Aorta (tissue), 5 donors: ENCODE results near the gene FCER1A. TPM values are rescaled to one million over a fixed set of nuclear protein-coding genes. Genes with fewer than 3 reads are reported as not detected.

Source experiments
- ATAC-seq: fragments of 200-7000 bp; cut with Tn5 transposase; one replicate; pipeline ENCODE4 v1.9.1; 2022; ENCODE audit warnings: moderate library complexity; ENCODE audit not compliant: low FRiP score
- DNase-seq, 2 donors: peaks; one replicate each; pipeline ENCODE4 v3.0.0-alpha.2; 2020
- H3K27ac ChIP-seq, 2 donors: one replicate each; pipeline ENCODE4 v1.5.1; 2013; ENCODE audit warnings: low read length in 2 of 2, mild to moderate bottlenecking in 2 of 2, moderate library complexity in 2 of 2, control low read depth in 1 of 2, inconsistent platforms in 1 of 2, low read depth in 1 of 2
- H3K27me3 ChIP-seq, 2 donors: one replicate each; pipeline ENCODE4 v1.6.1; 2013; ENCODE audit warnings: control low read depth in 1 of 2, low read length in 1 of 2, mild to moderate bottlenecking in 1 of 2, moderate library complexity in 1 of 2; ENCODE audit not compliant: insufficient read depth in 2 of 2, control insufficient read depth in 1 of 2
- H3K36me3 ChIP-seq, 2 donors: one replicate each; pipeline ENCODE4 v1.6.1; 2013; ENCODE audit warnings: control low read depth in 1 of 2, low read length in 1 of 2, mild to moderate bottlenecking in 1 of 2; ENCODE audit not compliant: insufficient read depth in 2 of 2, control insufficient read depth in 1 of 2
- H3K4me1 ChIP-seq, 2 donors: one replicate each; pipeline ENCODE4 v1.6.1; 2013; ENCODE audit warnings: low read length in 2 of 2, control low read depth in 1 of 2, mild to moderate bottlenecking in 1 of 2, moderate library complexity in 1 of 2; ENCODE audit not compliant: insufficient read depth in 2 of 2, control insufficient read depth in 1 of 2
- H3K4me3 ChIP-seq, 2 donors: one replicate each; pipeline ENCODE4 v1.5.1; 2013; ENCODE audit warnings: low read length in 2 of 2, control low read depth in 1 of 2, mild to moderate bottlenecking in 1 of 2
- H3K9me3 ChIP-seq: one replicate; pipeline ENCODE4 v1.6.1; 2013; ENCODE audit warnings: mild to moderate bottlenecking, low read length; ENCODE audit not compliant: control insufficient read depth
- WGBS, 2 donors: extraction: QIAGEN DNeasy Blood & Tissue Kit; methylation state at CpG; one replicate each; pipeline ENCODE4 v1.1.7; 2013; 5-methylcytosine and 5-hydroxymethylcytosine counted together
- intact Hi-C, 2 donors: fragments of 100-400 bp; cut with DNase I; formaldehyde crosslinking; loops; one replicate each; pipeline versions ENCODE4 v1.14.2 to v1.15.0; 2022
- polyA plus RNA-seq, 2 donors: library from polyadenylated mRNA; stranded (reverse); fragments of 200-250 nt; gene quantifications; one replicate each; pipeline ENCODE4 v1.2.3, GENCODE V29; 2013
- total RNA-seq, 2 donors: library from RNA; stranded (reverse); fragmentation: NEBNext Ultra II Directional; extraction: Animal tissue kit (Norgen Biotek cat#: 25700); gene quantifications; one replicate each; pipeline ENCODE4 v1.2.1, GENCODE V29; 2021
- donor health status: healthy with polysubstance abuse.
- donor health status: Bipolar disorder and iron deficiency.
- donor health status: DM: no; HTN: no; CAD: no.
- donor health status: DM: no; HTN: no; CAD: no.
- donor health status: DM: yes; HTN: yes; CAD: no.

Gene FCER1A
- total and polyA plus RNA-seq, 4 donors, result 0.88 to 3.9 (median 1.4) TPM

GRCh38 chr1:159291424-159291823, 10.7 kb upstream of the FCER1A start:
- Histone ChIP-seq H3K27ac (no peak overlapping the region), H3K4me1 (no peaks in the 10 kb centered on the region), H3K4me3 (no peak overlapping the region), H3K27me3 (peaks cover 0 to 2% of the 10 kb centered on the region in 2 donors), H3K36me3 (no peaks in the 10 kb centered on the region), H3K9me3 (no peaks in the 10 kb centered on the region)
- WGBS, 2 donors, result 83 to 93% methylated on average over 1 of the region's 1 CpG
- DNase-seq (no peak), ATAC-seq (no peak)
- intact Hi-C loops, result no loop called here

- H3K4me1 ChIP-seq, result no peaks in the 10 kb centered on the region
- no peaks in the 10 kb centered on the region for H3K27me3 ChIP-seq
- DNase-seq, result no peak
- no peak overlapping the region for H3K4me3 ChIP-seq
- H3K27ac ChIP-seq, result no peak overlapping the region
- H3K9me3 ChIP-seq, result no peaks in the 10 kb centered on the region
- intact Hi-C loops, result no loop called here
- H3K36me3 ChIP-seq, result no peaks in the 10 kb centered on the region
- ATAC-seq, result no peak
- 69 to 71% methylated on average over 9 of the region's 9 CpGs for WGBS, 2 donors
Measured at GRCh38 chr1:159296706-159297375, 5.3 kb upstream of the FCER1A start.

GRCh38 chr1:159300146-159300545, 2.0 kb upstream of the FCER1A start:
- no peak overlapping the region for H3K27ac ChIP-seq
- 69 to 72% methylated on average over 4 of the region's 4 CpGs for WGBS, 2 donors
- DNase-seq (no peak), ATAC-seq (no peak)
- no peak overlapping the region for H3K4me3 ChIP-seq
- intact Hi-C loops, result no loop called here
- H3K36me3 ChIP-seq, result no peaks in the 10 kb centered on the region
- no peaks in the 10 kb centered on the region for H3K27me3 ChIP-seq
- H3K4me1 ChIP-seq, result no peaks in the 10 kb centered on the region
- H3K9me3 ChIP-seq, result peaks cover 1% of the 10 kb centered on the region

DNA sequence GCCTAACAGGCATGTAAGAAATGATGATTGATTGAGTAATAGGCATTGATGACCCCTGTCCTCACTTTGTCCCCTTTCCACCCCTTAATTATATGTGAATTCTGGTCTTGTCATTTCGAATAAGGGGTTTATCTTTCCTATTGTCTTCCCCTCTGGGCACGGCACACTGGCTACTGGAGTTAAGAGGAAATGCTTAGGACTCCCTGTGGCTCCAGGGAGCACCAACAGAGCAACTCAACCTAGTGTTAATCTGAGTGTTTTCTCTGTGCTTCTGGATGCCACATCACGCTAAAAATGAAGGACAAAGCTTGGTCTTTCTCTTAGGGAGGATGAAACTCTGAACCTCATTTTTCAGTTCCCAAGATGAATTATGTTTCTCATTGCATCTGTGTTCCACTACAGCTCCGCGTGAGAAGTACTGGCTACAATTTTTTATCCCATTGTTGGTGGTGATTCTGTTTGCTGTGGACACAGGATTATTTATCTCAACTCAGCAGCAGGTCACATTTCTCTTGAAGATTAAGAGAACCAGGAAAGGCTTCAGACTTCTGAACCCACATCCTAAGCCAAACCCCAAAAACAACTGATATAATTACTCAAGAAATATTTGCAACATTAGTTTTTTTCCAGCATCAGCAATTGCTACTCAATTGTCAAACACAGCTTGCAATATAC, 5.3 kb downstream of the FCER1A start:
- Histone ChIP-seq H3K4me3 (no peak overlapping the region), H3K27ac (no peak overlapping the region), H3K4me1 (no peaks in the 10 kb centered on the region), H3K36me3 (no peaks in the 10 kb centered on the region), H3K27me3 (no peaks in the 10 kb centered on the region), H3K9me3 (no peaks in the 10 kb centered on the region)
- no peak for ATAC-seq
- WGBS, 2 donors, result 41 to 45% methylated on average over 5 of the region's 5 CpGs
- intact Hi-C loops, result no loop called here
- no peak for DNase-seq

- Histone ChIP-seq H3K27me3 (no peaks in the 10 kb centered on the region), H3K36me3 (no peaks in the 10 kb centered on the region), H3K27ac (no peak overlapping the region), H3K4me3 (no peak overlapping the region), H3K9me3 (no peaks in the 10 kb centered on the region), H3K4me1 (no peaks in the 10 kb centered on the region)
- no peak for ATAC-seq
- no peak for DNase-seq
- intact Hi-C loops, result no loop called here
Measured at GRCh38 chr1:159311679-159312078, 9.5 kb downstream of the FCER1A start.

DNA sequence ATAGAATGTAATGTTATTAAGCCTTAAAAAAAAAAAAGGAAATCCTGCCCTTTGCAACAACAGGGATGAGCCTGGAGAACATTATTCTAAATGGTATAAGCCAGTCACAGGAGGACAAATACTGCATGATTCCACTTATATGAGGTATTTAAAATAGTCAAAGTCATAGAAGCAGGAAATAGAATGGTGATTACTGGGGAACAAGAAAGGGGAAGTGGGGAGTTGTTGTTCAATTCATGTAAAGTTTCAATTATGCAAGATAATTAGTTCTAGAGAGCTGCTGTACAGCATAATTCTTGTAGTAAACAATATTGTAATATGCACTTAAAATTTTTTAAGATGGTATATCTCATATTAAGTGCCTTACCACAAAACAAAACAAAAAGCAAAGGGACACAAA, 13.2 kb downstream of the FCER1A start:
- Histone ChIP-seq H3K4me1 (no peaks in the 10 kb centered on the region), H3K27me3 (no peaks in the 10 kb centered on the region), H3K4me3 (no peak overlapping the region), H3K9me3 (no peaks in the 10 kb centered on the region), H3K36me3 (no peaks in the 10 kb centered on the region), H3K27ac (no peak overlapping the region)
- ATAC-seq (no peak), DNase-seq (no peak)
- intact Hi-C loops, result no loop called here

- DNase-seq, result no peak
- H3K36me3 ChIP-seq, result no peaks in the 10 kb centered on the region
- no peak for ATAC-seq
- H3K4me3 ChIP-seq, result no peak overlapping the region
- WGBS, 2 donors, result 67 to 69% methylated on average over 8 of the region's 8 CpGs
- no peak overlapping the region for H3K27ac ChIP-seq
- H3K4me1 ChIP-seq, result no peaks in the 10 kb centered on the region
- no peaks in the 10 kb centered on the region for H3K9me3 ChIP-seq
- intact Hi-C loops, result no loop called here
- no peaks in the 10 kb centered on the region for H3K27me3 ChIP-seq
Measured at GRCh38 chr1:159318784-159319551, 16.8 kb downstream of the FCER1A start.

GRCh38 chr1:159334797-159335196, 32.7 kb downstream of the FCER1A start:
- no peak overlapping the region for H3K4me3 ChIP-seq
- ATAC-seq (no peak), DNase-seq (no peak)
- no peaks in the 10 kb centered on the region for H3K27me3 ChIP-seq
- no peak overlapping the region for H3K27ac ChIP-seq
- no peaks in the 10 kb centered on the region for H3K9me3 ChIP-seq
- H3K4me1 ChIP-seq, result no peaks in the 10 kb centered on the region
- 65 to 71% methylated on average over 2 of the region's 2 CpGs for WGBS, 2 donors
- intact Hi-C loops, result no loop called here
- H3K36me3 ChIP-seq, result no peaks in the 10 kb centered on the region

- intact Hi-C loops, result no loop called here
- Histone ChIP-seq H3K9me3 (no peaks in the 10 kb centered on the region), H3K4me1 (no peaks in the 10 kb centered on the region), H3K27ac (no peak overlapping the region), H3K4me3 (no peak overlapping the region), H3K27me3 (no peaks in the 10 kb centered on the region), H3K36me3 (no peaks in the 10 kb centered on the region)
- no peak for DNase-seq
- no peak for ATAC-seq
Measured at GRCh38 chr1:159338018-159338417, 35.9 kb downstream of the FCER1A start.
